Activated CD4-positive, alpha-beta T cell treated with anti-CD3 and anti-CD28 coated beads for 36 hours (primary cell): ENCODE results near the gene SAP30BP. TPM values are rescaled to one million over a fixed set of nuclear protein-coding genes. Genes with fewer than 3 reads are reported as not detected.

Experiments used
- ATAC-seq: fragments of 200-7000 bp; cut with Tn5 transposase; one replicate; pipeline ENCODE4 v1.10.0; 2021; ENCODE audit warnings: mild to moderate bottlenecking, moderate library complexity
- CTCF ChIA-PET: fragments of 350-600 bp; sonication (Branson Sonifier 250); formaldehyde crosslinking; loops from one replicate; lab custom pipeline; 2021; ENCODE audit warnings: antibody characterized with exemption; lab: Charles Lee
- POLR2A ChIA-PET: fragments of 350-600 bp; sonication (Branson Sonifier 250); formaldehyde crosslinking; loops from one replicate; lab custom pipeline; 2021; ENCODE audit warnings: antibody characterized with exemption, inconsistent platforms; lab: Charles Lee
- DNase-seq: peaks from one replicate; pipeline ENCODE4 v3.0.0-alpha.2; 2020
- H3K27ac Mint-ChIP-seq: one replicate; pipeline ENCODE4 v1.8.0; 2021; ENCODE audit warnings: mixed read lengths
- H3K27me3 Mint-ChIP-seq: one replicate; pipeline ENCODE4 v1.8.0; 2021; ENCODE audit warnings: mixed read lengths
- H3K36me3 Mint-ChIP-seq: one replicate; pipeline ENCODE4 v1.8.0; 2021; ENCODE audit warnings: low read depth, mixed read lengths
- H3K4me1 Mint-ChIP-seq: one replicate; pipeline ENCODE4 v1.8.0; 2021; ENCODE audit warnings: mixed read lengths
- H3K4me3 Mint-ChIP-seq: one replicate; pipeline ENCODE4 v1.8.0; 2021; ENCODE audit warnings: mild to moderate bottlenecking, moderate library complexity, mixed read lengths
- H3K9me3 Mint-ChIP-seq: one replicate; pipeline ENCODE4 v1.8.0; 2021; ENCODE audit warnings: low read depth, mixed read lengths
- intact Hi-C, 2 experiments: fragments of 100-400 bp; cut with DNase I in 1 of 2; cut with micrococcal nuclease in 1 of 2; formaldehyde crosslinking; loops; one replicate each; pipeline versions ENCODE4 v1.14.2 to v1.15.1; 2022 to 2024; cut with DNase I, micrococcal nuclease
- total RNA-seq, 2 experiments: library from RNA; stranded (reverse); gene quantifications; one replicate each; pipeline ENCODE4 v1.2.3, GENCODE V29; 2021

SAP30BP gene
- total RNA-seq, 2 experiments from 2014 or later: 87.8 to 100.0 TPM

GRCh38 chr17:75754378-75755204, 87.5 kb downstream of the SAP30BP start:
- H3K4me3 Mint-ChIP-seq: peak overlapping the region; percentile 22
- no peaks in the 10 kb centered on the region for H3K27me3 Mint-ChIP-seq
- H3K27ac Mint-ChIP-seq: no peak overlapping the region
- no peak for ATAC-seq
- no peak for DNase-seq
- CTCF ChIA-PET: interaction anchor here (0.6 to 2.5 kb wide), 17 partner anchors 9 to 140 kb away, joined by 3 to 38 read pairs (median 7); partner anchors contain the start of genes GALK1, SMIM5 and WBP2
- POLR2A ChIA-PET: interaction anchor here (0.6 to 2.0 kb wide), 3 partner anchors 10 to 30 kb away, joined by 4 to 8 read pairs (median 7); partner anchors contain the start of genes GALK1 and UNK
- intact Hi-C loops: no loop called here
- H3K9me3 Mint-ChIP-seq: no peaks in the 10 kb centered on the region
- no peaks in the 10 kb centered on the region for H3K36me3 Mint-ChIP-seq
- peaks cover 16% of the 10 kb centered on the region for H3K4me1 Mint-ChIP-seq

- POLR2A ChIA-PET: interaction anchor here (0.6 to 2.0 kb wide), 2 partner anchors 18 to 29 kb away, joined by 7 to 8 read pairs; partner anchors contain the start of gene UNK
- Mint-ChIP-seq H3K36me3 (no peaks in the 10 kb centered on the region), H3K4me1 (peaks cover 10% of the 10 kb centered on the region), H3K27me3 (no peaks in the 10 kb centered on the region), H3K27ac (no peak overlapping the region), H3K9me3 (no peaks in the 10 kb centered on the region), H3K4me3 (peak overlapping the region; percentile 22)
- intact Hi-C loops: no loop called here
- ATAC-seq (no peak), DNase-seq (peak; percentile 42)
- CTCF ChIA-PET: interaction anchor here (0.6 to 2.1 kb wide), 2 partner anchors 10 to 74 kb away, joined by 3 to 7 read pairs; partner anchors contain the start of gene GALK1
Observed at GRCh38 chr17:75755205-75755901, 88.2 kb downstream of the SAP30BP start.

- Mint-ChIP-seq H3K9me3 (no peaks in the 10 kb centered on the region), H3K4me3 (no peak overlapping the region), H3K4me1 (peaks cover 10% of the 10 kb centered on the region), H3K36me3 (no peaks in the 10 kb centered on the region), H3K27ac (no peak overlapping the region), H3K27me3 (no peaks in the 10 kb centered on the region)
- DNase-seq (no peak), ATAC-seq (no peak)
- POLR2A ChIA-PET: no interaction called here
- CTCF ChIA-PET: interaction anchor here (0.5 to 2.1 kb wide), 3 partner anchors 10 to 141 kb away, joined by 3 to 7 read pairs (median 3); partner anchors contain the start of gene GALK1
- intact Hi-C loops: no loop called here
Observed at GRCh38 chr17:75755990-75756389, 88.9 kb downstream of the SAP30BP start.

GRCh38 chr17:75756451-75757085, 89.4 kb downstream of the SAP30BP start:
- Mint-ChIP-seq H3K27ac (no peak overlapping the region), H3K27me3 (no peaks in the 10 kb centered on the region), H3K9me3 (no peaks in the 10 kb centered on the region), H3K4me1 (peaks cover 10% of the 10 kb centered on the region), H3K4me3 (no peak overlapping the region), H3K36me3 (no peaks in the 10 kb centered on the region)
- ChIA-PET POLR2A (no interaction called here), CTCF (interaction anchor here (0.5 to 2.1 kb wide), 4 partner anchors 8 to 142 kb away, joined by 3 to 9 read pairs (median 5); partner anchors contain the start of gene GALK1)
- intact Hi-C loops: no loop called here
- ATAC-seq (no peak), DNase-seq (no peak)

- ChIA-PET POLR2A (no interaction called here), CTCF (interaction anchor here (1.9 kb wide), 1 partner anchor 9 kb away, joined by 9 read pairs; no protein-coding TSS in a partner anchor)
- no peak for DNase-seq
- Mint-ChIP-seq H3K27me3 (no peaks in the 10 kb centered on the region), H3K4me3 (no peak overlapping the region), H3K9me3 (no peaks in the 10 kb centered on the region), H3K4me1 (peaks cover 10% of the 10 kb centered on the region), H3K27ac (no peak overlapping the region), H3K36me3 (no peaks in the 10 kb centered on the region)
- intact Hi-C loops: no loop called here
- ATAC-seq: no peak
Observed at GRCh38 chr17:75757086-75757681, 90.0 kb downstream of the SAP30BP start.

Other genes with a start within 250 kb of the SAP30BP start
- 10 to 100 TPM; 51.4 to 62.5 TPM for gene TMEM94, start 210.7 kb upstream of the SAP30BP start, total RNA-seq
- 1 to 10 TPM; 2.9 to 3.0 TPM for gene CASKIN2, start 151.8 kb upstream of the SAP30BP start, total RNA-seq
- gene TSEN54, start 150.8 kb upstream of the SAP30BP start, total RNA-seq: 10 to 100 TPM; 29.2 to 35.1 TPM
- gene LLGL2, start 141.6 kb upstream of the SAP30BP start, total RNA-seq: 1 to 10 TPM; 7.1 to 9.6 TPM
- gene MYO15B, start 79.5 kb upstream of the SAP30BP start, total RNA-seq: 10 to 100 TPM; 20.8 to 22.4 TPM
- under 1 TPM; 0.12 to 0.14 TPM for gene SMIM5, start 33.9 kb upstream of the SAP30BP start, total RNA-seq
- 10 to 100 TPM; 36.4 to 40.5 TPM for gene RECQL5, start 184 bp upstream of the SAP30BP start, total RNA-seq
- 1 to 10 TPM in 1 of 2 experiments, under 1 TPM in 1; 0.62 to 1.5 TPM for gene ITGB4, start 54.1 kb downstream of the SAP30BP start, total RNA-seq
- gene GALK1, start 97.9 kb downstream of the SAP30BP start, total RNA-seq: 10 to 100 TPM; 50.3 to 63.2 TPM
- 10 to 100 TPM; 24.5 to 33.7 TPM for gene UNK, start 117.5 kb downstream of the SAP30BP start, total RNA-seq
- 100 to 1,000 TPM; 106 to 133 TPM for gene UNC13D, start 177.1 kb downstream of the SAP30BP start, total RNA-seq
- 10 to 100 TPM; 68.7 to 74.1 TPM for gene WBP2, start 188.0 kb downstream of the SAP30BP start, total RNA-seq
- 10 to 100 TPM; 13.4 to 19.9 TPM for gene TRIM47, start 211.2 kb downstream of the SAP30BP start, total RNA-seq
- gene TRIM65, start 229.6 kb downstream of the SAP30BP start, total RNA-seq: 10 to 100 TPM; 28.9 to 31.9 TPM
- gene MRPL38, start 237.5 kb downstream of the SAP30BP start, total RNA-seq: 100 to 1,000 TPM in 1 of 2 experiments, 10 to 100 TPM in 1; 98.0 to 115 TPM